GM21390 (cell line): ENCODE data around the gene COL4A2.

Experiments used
- ATAC-seq: cut with Tn5 transposase; IDR thresholded peaks from one replicate; pipeline ENCODE4 v1.9.1; 2021; ENCODE audit not compliant: unreplicated experiment

COL4A2 gene

DNA sequence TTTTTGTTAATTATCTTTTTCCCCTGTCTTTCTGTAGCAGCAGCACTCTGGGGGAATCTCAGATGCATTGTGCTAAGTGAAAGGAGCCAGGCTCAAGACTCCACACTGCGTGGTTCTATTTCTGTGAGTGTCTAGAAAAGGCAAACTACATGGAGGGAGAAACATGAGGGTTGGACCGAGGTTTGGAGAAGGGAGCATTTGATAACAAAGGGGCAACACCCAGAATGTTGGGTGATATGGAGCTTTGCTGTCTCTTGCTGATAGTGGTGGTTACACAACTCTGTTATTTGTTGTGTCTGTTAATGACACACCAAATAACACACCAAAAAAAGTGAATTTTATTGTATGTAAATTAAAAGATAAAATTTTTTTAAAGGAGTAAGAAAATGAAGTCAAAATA is 107.8 kb downstream of the COL4A2 start:
- ATAC-seq = no peak

DNA sequence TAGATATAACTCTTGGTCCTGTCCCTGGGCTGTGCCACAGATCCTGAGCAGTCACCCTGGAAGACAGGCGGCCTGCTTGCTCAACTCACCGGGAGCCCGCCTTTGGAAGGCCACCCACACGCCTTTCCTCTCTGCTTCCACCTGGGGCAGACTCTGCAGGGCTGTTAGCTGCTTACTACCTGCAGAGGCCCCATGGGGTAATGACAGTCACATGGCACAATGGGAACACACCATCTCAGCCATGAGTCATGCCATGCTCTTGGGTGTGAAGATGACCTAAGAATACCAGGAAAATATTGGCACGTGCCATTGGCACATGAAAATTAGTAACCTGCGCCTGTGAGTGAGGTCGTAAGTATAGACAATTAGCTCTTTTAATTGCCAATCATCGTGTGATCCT is 108.6 kb downstream of the COL4A2 start:
- no peak for ATAC-seq

GRCh38 chr13:110416131-110417025 is 109.3 kb downstream of the COL4A2 start:
- ATAC-seq = no peak

- no peak for ATAC-seq
These were observed 111.9 kb downstream of the COL4A2 start for GRCh38 chr13:110418944-110419343.

- ATAC-seq = no peak
These were observed 112.3 kb downstream of the COL4A2 start for GRCh38 chr13:110419381-110419791.

- no peak for ATAC-seq
These were observed 112.9 kb downstream of the COL4A2 start for GRCh38 chr13:110419946-110420345.

DNA sequence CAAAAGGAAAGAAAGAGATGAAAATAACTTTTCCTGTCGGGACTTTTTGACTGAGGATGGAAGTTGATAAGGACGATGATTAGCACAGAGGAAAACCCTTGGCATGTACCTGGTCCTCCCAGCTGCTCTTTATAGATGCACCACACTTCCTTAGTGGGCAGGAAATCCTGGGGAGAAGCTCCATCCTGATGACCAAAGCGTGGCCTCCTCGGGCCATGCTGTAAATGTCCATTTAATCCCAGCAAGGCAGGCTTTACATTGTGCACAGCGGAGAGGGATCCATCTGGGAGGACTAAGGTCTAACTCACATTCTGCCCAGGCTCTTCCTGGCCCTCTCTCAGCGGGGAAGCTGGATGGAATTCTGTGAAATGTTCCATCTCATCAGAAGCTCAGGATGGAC is 113.5 kb downstream of the COL4A2 start:
- ATAC-seq = no peak

DNA sequence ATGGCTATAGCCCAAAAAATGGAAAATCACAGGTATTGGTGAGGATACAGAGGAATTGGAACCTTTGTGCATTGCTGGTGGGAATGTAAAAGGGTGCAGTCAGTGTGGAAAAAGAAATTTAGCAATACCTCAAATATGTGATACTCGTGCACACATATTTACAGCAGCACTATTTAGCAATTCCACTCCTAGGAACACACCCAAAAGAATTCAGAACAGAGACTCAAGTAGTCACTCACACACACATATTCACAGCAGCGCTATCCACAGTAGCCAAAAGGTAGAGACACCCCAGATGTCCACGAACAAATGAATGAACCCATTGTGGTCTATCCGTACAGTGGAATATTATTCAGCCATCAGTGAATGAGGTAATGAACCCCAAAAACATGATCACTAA is 114.0 kb downstream of the COL4A2 start:
- no peak for ATAC-seq

GRCh38 chr13:110421696-110422385 is 114.8 kb downstream of the COL4A2 start:
- ATAC-seq = no peak

GRCh38 chr13:110422913-110423688 is 116.0 kb downstream of the COL4A2 start:
- no peak for ATAC-seq

- ATAC-seq = no peak
These were observed 116.7 kb downstream of the COL4A2 start for GRCh38 chr13:110423689-110424302.

DNA sequence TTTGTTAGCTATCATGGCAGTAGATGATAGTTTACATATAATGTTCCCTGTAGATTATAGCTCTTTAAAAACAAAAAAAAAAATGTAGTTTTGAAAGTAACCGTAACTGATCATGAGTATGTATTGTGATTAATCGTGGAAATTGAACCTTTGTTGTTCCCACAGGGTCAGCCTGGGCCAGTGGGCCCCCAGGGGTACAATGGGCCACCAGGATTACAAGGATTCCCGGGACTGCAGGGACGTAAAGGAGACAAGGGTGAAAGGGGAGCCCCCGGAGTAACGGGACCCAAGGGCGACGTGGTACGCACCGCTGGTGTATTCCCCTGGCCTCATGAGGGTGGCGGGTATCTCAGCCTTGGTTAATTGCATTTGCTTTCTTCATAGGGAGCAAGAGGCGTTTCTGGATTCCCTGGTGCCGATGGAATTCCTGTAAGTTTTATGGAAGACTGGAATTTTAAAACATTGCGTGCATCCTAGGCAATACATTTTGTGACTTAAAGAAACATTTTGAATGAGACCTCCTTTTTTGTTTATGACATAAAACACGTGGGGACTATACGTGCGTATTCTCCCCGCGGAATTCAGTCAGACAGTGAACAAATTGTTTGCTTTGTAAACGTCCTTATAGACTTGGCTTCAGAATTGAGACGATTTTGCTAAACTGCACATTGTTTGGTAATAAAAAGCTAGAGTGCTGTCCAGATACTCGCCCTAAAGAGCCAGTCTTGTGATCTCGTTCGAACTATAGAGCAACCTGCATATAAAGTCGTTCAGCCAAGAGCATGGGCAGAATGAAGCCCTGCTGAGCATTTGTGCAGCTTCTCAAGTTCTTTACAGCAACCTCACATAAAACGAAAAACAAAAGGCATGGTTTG is 117.7 kb downstream of the COL4A2 start:
- no peak for ATAC-seq

- ATAC-seq = no peak
These were observed 118.3 kb downstream of the COL4A2 start for GRCh38 chr13:110425444-110425780.

GRCh38 chr13:110426735-110427134 is 119.7 kb downstream of the COL4A2 start:
- ATAC-seq = no peak

- no peak for ATAC-seq
These were observed 121.2 kb downstream of the COL4A2 start for GRCh38 chr13:110428313-110428712.

DNA sequence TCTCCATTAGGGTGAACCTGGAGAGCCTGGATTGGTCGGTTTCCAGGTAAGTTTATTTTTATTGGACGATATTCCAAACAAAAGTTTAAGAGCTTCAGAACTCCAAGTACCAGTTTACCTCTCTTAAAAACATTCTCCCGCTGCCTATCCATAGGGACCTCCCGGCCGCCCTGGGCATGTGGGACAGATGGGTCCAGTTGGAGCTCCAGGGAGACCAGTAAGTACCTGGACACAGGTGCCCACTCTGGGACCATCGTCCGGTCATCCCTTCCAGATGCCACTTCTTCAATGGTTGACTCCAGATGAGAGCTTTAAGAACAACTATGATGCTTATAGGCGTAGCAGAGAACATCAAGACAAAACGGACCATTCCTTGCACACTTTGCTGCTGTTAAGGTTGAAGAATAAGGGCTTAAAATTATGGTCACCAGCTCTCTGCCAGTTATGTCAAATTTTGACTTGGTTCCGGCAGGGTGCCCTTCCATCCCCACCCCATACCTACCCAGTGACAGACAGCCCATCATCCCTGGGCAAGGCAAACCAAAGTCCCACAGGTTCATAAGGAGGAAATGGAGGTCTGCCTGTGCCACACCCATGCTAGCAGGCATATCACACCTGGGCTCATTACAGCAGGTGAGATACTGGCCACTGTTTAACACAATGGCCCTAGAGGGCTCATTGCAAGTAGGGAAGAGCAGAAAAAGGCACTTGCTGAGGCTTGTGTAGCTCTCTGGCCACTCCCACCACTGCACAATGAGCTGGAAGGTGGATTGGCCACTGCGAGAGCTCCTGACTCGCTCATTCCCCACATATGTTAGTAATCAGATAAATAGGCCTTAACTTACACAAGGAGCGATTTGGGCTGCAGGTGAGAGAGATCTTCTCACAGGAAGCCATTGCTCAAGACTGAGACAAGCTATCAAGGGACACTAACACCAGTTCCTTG is 123.6 kb downstream of the COL4A2 start:
- ATAC-seq = no peak

GRCh38 chr13:110431425-110432294 is 124.6 kb downstream of the COL4A2 start:
- no peak for ATAC-seq

- ATAC-seq = no peak
These were observed 125.4 kb downstream of the COL4A2 start for GRCh38 chr13:110432522-110432921.
